Skeletal muscle cell (primary cell): Measurements from ENCODE around the gene PARVB.

Experiments used
- DNase-seq: peaks from one replicate; pipeline ENCODE4 v3.0.0-alpha.2; 2010; ENCODE audit warnings: low read depth
- H3K4me3 ChIP-seq: 2 replicates; pipeline ENCODE4 v1.5.1; 2011; ENCODE audit warnings: low read depth, mild to moderate bottlenecking, control low read depth, low read length, moderate library complexity

The PARVB gene

DNA sequence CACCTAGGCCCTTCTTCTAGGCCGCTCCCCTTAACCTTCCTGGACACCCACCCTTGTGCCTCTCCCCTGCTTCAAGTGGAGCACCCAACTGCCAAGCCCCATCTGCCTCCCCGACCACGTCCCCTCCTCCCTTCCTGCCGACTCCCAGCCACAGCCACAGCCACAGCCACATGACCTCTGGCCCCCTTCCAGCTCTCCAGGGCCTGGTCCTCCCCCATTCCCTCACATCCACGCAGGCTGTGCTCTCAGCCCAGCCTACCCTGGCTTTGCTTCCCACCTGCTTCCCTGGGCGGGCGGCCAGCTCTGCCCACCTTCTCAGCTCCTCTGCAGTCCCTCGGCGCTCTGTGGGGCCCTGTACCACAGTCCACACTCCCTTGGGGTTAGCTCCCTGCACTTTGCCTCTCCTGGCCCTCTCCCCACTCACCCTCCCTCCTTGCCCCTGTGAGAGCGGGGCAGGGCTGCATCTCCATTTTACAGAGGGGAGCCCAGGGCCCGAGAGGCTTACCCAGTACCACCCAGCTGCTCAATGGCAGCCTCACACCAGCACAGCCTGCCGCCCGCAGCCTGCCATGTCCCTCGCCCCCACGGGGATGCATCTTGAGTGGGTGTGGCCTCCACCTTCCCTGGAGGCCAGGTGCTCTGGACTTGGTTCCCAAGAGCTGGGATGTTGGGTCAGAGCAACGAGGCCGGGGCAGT lies 176.9 kb downstream of the PARVB start:
- no peak for DNase-seq
- H3K4me3 ChIP-seq, result no peak overlapping the region

DNA sequence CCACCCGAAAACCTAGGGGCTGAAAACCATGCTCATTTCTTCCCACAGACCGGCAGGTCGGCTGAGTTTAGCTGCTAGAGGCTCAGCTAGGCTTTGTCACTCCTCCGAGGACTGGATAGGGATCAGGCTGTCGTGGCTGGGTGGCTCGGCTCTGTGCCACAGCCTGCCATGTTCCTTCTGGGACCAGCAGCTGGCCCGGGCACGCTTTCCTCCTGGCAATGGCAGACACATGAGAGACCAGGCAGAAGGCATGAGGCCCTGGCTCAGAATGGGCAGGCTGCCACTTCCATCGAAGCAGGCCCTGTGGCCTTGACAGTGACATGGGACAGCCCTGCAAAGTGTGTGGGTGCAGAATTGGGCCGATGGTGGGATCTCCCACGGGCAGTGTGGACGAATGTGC lies 177.6 kb downstream of the PARVB start:
- H3K4me3 ChIP-seq, result no peak overlapping the region
- DNase-seq, result no peak

DNA sequence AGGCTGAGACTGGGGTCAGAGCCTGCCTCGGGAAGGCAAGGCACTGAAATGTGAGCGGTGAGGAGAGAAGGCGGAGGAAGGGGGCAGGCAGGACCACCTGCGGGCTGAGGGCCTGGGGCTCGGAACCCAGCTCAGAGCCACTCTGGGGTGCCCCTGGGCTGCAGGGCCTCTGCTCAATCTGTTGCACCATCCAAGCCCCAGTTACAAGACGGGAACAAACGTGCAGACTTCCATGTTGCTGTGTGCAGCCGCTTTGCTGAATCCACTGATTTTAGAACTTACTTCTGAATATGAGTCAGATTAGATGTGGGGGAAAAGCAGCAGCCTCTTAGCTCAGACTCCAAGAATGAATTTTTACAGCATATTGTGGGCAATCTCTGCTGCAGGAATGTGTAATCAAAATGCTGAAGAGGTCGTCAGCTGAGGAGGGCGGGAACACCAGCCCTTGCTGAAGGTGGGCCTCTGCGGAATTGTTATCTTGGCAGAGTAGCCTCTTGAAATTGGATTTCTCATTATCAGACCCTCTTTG lies 178.2 kb downstream of the PARVB start:
- DNase-seq, result peak; percentile 17
- H3K4me3 ChIP-seq, result no peak overlapping the region

DNA sequence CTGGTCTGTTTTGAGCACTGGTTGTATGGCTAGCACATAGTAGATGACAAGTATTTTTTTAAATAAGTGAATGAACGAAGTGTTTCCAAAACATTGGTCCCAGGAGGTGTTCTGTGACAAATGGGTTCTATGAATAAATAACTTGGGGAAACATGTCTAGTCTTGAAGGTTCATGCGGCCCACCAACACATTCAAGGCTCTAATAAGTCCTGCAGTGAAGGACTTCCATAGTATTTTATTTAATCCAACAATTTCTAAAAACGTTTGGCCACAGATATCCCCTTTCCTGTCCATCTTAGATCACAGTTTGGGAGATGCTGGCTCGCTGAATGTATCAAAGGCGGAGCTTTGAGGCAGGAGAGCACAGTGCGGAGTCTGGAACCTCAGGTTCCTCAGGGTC lies 179.1 kb downstream of the PARVB start:
- DNase-seq, result no peak
- H3K4me3 ChIP-seq, result no peak overlapping the region

DNA sequence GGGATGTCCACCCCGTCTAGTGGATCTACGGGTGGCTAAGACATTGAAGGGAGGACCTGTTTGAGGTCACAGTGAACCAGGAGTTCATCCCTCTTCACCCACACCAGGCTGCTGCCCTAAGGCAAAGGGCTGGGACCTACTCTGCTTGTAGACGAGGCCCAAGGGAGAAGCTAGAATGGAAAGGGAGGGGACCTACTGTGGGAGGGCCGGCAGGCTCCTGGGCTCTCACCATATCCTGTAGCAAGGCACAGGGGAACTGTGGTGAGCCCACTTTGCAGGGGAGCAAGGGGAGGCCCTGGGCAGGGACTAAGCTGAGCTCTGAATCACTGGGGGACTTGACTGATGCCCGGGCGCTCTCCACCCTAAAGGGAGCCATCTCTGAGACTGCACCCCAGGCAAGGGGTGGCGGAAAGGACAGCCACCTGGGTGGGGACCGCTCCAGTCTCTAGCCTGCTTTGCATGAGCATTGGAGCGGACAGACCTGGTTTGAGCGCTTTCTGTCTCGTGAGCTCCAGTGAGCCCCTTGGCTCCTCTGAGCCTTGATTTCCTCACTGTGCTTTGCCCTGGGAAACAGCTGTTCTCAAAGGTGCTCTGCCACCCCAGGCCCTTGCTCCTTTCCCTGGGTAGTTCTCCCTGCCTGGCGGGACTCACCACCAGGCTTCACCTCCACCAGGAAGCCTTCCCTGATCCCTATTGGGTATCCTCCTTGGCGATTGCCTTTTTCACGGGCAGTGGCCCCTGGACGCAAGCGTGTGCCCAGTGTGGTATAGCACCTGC lies 180.8 kb downstream of the PARVB start:
- no peak overlapping the region for H3K4me3 ChIP-seq
- DNase-seq, result no peak

DNA sequence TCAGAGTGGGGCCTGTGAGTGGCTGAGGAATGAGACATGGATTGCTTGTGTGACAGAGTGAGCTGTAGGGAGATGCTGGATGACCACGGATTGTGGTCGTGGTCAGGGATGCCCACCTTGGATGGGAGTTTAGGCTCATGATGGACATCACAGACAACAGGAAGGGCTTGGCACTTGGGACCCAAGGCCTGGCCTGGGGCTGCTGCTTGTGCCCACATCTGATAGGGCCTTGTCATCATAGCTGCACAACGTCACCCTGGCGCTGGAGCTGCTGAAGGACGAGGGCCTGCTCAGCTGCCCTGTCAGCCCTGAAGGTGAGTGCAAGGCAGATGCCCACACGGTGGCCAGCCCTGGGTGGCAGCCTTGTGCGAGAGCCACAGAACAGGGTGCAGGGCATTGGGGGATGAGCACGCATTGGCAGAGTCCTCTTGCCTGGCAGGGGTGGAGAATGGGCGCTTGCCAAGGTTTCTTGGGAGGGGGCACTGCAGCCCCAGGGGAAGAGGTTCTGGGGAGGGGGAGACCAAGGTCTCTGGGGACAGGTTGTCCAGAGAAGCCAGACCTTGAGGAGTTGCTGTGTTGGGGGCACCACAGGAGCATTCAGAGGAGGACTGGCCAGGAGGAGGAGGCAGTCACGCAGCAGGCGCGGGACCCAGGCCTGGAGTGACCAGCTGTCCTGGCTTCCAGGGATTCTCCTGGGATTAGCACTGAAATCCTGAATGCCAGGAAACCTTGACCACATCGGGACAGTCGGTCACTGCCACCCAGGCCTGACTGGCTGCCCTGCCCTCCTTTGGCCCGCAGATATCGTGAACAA lies 181.6 kb downstream of the PARVB start:
- DNase-seq, result no peak
- no peak overlapping the region for H3K4me3 ChIP-seq

DNA sequence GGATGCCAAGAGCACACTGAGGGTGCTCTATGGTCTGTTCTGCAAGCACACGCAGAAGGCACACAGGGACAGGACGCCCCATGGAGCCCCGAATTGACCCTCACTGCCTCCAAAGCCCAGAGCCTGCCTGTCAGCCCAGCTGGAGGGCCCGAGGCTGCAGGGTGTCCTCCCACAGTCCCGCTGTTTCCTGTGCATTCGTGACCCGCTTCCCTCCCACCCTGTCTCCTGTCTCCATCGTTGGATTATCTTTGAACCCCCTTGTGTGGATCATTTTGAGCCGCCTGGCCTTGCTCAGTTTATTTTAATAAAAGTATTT lies 182.2 kb downstream of the PARVB start:
- DNase-seq, result no peak
- no peak overlapping the region for H3K4me3 ChIP-seq

DNA sequence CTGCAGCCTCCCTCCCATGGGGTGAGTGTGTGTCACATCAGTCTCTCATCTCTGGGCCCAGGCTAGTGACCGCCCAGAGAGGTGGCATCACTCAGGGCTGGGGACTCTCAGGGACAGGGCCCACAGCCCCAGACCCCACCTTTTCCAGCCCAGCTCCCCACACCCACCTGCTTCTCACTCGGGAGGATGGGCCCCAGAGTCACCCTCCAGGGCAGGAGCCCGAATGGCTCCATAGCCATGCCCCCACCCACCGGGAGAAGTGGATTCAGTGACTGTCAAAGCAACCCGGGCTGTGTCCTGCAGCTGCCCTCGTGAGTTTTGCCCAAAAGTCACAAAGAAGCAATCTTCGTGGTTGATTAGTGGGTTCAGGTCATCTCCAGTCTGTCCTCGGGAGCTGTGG lies 182.6 kb downstream of the PARVB start:
- no peak overlapping the region for H3K4me3 ChIP-seq
- DNase-seq, result no peak

DNA sequence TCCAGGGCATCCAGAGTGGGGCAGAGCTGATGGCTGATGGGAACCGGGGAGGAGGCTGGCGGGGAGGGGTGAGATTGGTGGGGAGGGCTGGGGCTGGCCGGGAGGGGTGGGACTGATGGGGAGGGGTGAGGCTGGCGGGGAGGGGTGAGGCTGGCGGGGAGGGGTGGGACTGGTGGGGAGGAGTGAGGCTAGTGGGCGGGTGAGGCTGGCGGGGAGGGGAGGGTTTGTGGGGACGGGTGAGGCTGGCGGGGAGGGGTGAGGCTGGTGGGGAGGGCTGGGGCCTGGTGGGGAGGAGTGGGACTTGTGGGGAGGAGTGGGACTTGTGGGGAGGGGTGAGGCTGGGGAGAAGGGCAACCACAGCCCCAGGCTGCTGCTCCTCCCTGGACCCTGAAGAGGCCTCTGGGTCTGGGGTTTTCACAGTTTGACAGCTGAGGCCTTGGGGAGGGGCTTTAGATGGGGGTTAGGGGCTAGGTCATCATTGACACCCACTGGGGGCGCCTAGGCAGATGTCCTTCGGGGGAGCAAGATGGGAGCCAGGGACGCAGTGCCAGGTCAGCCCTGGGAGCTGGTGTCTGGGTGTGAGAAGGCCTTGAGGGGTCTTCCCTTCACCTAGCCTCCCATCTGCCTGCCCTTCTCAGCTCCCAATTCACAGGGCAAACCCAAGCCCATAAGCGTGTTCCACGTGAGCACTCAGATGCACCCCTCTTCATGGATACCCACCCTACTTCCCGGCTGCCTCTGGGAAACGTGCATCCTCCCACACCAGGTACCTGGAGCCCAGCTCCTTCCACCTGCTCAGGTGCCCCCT lies 183.3 kb downstream of the PARVB start:
- no peak for DNase-seq
- no peak overlapping the region for H3K4me3 ChIP-seq

DNA sequence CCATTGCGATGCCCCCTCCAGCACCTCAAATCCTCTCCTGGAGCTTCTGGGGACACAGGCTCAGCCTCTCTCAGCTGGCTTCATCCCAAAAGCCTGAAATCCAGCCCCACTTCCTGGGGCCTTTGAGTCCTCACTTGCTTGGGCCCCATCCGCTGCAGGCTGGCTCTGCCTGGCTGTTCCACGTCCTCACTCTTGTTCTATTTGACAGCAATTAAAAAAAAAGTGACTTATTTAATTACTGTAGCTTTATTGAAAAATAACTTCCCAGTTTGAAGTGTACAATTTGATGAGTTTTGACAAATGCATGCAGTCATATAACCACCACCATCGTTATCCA lies 183.8 kb downstream of the PARVB start:
- DNase-seq, result no peak
- no peak overlapping the region for H3K4me3 ChIP-seq

DNA sequence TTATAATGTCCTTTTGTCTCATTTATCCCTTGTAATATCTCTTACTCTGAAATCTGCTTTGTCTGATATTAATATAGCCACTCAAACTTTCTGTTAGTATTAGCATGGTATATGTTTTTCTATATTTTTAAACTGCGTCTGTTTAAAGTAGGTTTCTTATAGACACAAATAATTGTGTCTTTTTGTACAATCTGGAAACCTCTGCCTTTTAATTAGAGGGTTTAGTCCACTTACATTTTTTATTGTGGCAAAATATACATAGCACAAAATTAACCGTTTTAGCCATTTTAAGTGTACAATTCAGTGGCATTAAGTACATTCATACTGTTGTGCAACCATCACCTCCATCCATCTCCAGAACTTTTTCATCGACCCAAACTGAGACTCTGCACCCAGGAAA lies 185.2 kb downstream of the PARVB start:
- DNase-seq, result no peak
- no peak overlapping the region for H3K4me3 ChIP-seq

DNA sequence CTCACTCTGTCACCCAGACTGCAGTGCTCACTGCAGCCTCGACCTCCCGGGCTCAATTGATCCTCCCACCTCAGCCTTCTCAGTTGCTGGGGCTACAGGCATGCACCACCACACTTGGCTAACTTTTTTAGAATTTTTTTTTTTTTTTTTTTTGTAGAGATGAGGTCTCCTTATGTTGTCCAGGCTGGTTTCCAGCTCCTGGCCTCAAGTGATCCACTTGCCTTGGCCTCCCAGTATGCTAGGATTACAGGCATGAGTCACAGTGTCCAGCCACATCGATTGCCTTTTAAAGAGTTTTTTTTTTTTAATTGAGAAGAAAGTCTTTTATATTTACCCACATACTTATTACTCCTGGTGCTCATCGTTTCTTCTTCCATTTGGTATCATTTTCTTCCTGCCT lies 186.6 kb downstream of the PARVB start:
- no peak for DNase-seq
- no peak overlapping the region for H3K4me3 ChIP-seq

DNA sequence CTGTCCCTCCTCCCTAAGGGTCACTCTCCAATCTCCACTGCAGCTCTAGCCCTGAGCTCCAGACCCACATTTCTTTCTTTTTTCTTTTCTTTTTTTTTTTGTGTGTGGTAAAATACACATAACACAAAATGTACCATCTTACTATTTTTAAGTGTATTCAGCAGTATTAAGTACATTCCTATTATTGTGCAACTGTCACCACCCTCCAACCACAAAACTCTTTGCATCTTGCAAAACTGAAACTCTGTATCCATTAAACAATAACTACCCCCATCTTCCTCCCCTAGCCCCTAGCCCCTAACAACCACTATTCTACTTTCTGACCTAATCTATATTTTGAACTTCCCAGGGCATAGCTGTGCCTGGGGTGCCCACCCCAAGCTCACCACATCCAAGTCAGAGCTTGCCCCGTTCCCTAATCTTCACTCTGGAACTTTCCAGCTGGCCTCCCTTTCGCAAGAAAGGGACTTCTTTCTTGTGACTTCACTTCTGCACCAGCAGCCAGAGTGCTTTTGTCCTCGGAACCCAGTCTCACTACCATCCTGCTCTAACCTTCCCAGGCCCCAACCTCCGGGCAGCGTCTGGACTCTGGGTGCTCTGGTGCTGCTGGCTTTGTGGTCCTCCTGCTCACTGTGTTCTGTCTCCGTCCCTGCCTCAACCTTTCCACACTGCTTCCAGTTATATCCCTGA lies 187.3 kb downstream of the PARVB start:
- no peak overlapping the region for H3K4me3 ChIP-seq
- DNase-seq, result no peak

DNA sequence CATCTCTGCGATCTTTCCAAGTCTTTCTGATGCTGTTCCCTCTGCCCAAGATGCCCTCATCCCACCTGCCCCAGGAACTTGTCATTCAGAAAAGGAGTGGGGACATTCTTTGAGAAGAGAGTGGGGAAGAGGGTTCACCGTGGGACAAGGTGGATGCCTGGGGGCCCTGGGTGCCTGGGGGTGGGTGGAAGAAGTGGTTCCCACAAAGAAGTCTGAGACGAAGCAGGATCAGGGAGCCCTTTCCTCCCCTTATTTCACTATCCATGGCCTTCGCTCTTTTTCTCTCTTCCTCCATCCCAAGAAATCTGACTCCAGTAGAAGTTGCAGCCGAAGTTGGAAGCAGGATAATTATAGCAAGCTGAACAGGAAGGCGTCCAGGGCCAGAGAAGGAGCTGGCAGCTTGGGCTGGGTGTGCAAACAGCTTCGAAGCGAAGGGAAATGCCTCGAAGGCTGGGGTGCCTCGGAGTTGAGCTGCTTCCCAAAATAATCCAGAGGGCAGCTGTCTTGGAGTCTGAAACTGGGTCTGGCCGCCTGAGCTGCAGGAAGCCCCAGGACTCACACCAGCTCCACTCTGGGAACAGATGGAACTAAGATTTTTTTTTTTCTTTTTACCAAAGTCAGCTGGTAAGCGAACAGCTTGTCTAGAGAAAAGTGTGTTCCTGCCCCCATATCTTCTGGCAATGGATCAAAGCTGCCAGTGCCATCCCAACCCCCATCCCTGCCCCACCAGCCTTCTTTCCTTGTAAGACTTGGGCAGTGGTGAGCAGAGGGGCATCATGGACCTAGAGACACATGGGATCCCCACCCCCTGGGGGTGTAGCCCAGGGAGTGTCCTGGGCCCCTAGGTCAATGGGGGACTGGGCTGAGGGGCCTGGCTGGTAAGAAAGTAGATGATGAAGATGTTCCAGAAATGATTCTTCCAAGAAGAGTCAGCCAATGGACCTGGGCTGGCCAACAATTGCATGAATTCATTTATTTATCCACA lies 188.1 kb downstream of the PARVB start:
- no peak for DNase-seq
- no peak overlapping the region for H3K4me3 ChIP-seq

DNA sequence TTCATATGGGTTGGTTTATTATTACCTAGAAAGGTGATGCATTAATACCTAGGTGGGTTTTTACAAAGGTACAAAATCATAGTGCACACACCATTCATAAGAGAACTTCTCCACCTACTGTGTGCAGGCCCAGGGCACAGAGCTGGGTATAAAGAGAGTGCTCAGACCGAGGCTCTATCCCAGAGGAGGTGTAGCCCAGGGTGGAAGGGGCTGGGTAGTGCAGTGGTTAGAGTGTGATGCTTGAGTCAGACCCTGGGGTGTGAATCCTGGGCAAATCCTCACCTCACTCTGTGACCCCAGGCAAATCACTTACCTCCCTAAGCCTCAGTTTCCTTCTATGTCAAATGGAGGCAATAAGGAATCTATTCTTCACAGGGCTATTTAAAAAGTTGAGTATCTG lies 188.8 kb downstream of the PARVB start:
- DNase-seq, result no peak

DNA sequence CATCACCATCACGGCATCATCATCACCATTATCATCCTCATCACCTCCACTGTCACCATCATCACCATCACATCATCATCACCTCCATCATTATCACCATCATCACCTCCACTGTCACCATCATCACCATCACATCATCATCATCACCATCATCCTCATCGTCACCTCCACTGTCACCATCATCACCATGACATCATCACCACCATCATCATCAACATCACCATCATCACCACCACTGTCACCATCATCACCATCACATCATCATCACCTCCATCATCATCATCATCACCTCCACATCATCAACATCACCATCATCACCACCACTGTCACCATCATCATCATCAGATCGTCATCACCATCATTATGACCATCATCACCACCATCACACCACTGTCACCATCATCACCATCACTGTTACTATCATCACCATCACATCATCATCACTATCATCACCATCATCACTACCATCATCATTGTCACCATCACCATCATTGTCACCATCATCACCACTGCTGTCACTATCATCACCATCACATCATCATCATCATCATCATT lies 189.5 kb downstream of the PARVB start:
- no peak for DNase-seq
- H3K4me3 ChIP-seq, result no peak overlapping the region

More for the DNA sequence above, 188.8 kb downstream of the PARVB start:
- no peak overlapping the region for H3K4me3 ChIP-seq

DNA sequence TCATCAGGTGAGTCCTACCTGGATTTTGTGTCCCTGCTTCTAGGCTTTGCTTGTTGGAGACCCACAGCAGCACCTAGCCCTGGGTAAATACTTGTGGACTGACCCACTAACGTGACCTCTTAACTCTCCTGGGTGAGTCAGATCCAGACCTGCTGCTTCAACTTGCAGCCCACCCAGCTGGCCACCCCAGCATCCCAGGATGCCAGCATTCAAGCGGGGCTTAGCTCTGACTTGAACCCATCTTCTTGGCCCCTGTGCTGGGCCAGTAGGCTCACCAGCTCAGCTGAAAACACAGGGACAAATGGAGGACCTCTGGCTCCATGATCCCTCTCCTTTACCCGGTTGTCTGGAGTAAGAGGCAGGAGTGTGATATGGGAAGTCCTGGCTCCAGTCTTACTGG lies 190.1 kb downstream of the PARVB start:
- no peak for DNase-seq
- H3K4me3 ChIP-seq, result no peak overlapping the region

DNA sequence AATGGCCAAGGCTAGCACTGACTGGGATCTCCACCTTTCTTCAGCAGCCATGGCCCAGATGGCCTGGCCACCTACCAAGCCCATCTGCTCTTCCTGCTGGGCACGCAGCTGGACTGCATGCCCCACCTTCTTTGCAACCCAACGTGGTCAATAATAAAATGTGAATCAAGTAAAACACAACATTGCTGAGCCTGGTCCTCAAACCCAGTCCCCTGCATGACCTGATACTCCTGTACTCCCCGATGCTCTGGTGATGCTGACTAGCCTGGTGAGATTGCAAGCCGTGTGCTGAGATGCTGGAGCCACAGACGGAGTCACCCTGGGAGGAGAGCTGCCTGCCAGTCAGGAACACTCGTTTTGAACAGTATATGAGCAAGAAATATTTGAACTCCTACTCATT lies 190.7 kb downstream of the PARVB start:
- no peak overlapping the region for H3K4me3 ChIP-seq
- no peak for DNase-seq
